Measurements from ENCODE around the gene ZNF677.
"Not testable (repeated sequence)": the region's sequence is repeated elsewhere in the genome, so short reads cannot be mapped to it uniquely, and the experiment has no call there.

Gene ZNF677

DNA sequence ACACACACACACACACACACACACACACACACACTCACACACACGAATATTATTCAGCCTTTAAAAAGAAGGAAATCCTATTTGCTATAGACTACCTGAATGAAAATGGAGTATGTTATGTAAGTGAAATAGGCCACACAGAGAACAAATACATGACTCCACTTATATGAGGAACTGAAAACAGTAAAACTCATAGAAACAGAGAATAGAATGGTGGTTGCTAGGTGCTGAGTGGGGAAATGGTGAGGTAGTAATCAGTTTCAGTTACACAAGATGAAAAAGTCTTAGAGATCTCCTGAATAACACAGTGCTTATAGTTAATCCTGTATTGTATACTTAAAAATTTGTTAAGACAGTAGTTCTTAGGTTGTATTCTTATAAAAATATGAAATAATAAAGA lies 8.2 kb downstream of the ZNF677 start:
- no peak overlapping the region for H2BK5ac ChIP-seq (ENCODE audit: low read depth, low read length, poor library complexity, severe bottlenecking)
- H3K4me3 ChIP-seq (ENCODE audit: insufficient read depth in 1 of 2, low read depth in 1 of 2, low read length in 2 of 2) = no peak overlapping the region
- no peaks in the 10 kb centered on the region for H3K4me1 ChIP-seq (ENCODE audit: control insufficient read depth, insufficient read depth, low read depth, low read length)
- no peak overlapping the region for H2BK120ac ChIP-seq (ENCODE audit: low read depth, low read length)
- no peak overlapping the region for H2AFZ ChIP-seq (ENCODE audit: low read depth, low read length)
- H3K4me2 ChIP-seq (ENCODE audit: low read length, poor library complexity, severe bottlenecking) = no peak overlapping the region
- peaks cover 90% of the 10 kb centered on the region for H3K9me3 ChIP-seq (ENCODE audit: control insufficient read depth, low read length)
- no peak overlapping the region for H3K27ac ChIP-seq (ENCODE audit: low read length, poor library complexity, severe bottlenecking)
- DNase-seq = no peak
- peaks cover 15 to 81% of the 10 kb centered on the region in 2 experiments for H3K36me3 ChIP-seq (ENCODE audit: control insufficient read depth in 1 of 2, insufficient read depth in 2 of 2, low read depth in 1 of 2, low read length in 2 of 2)
- H3K79me1 ChIP-seq (replicated peaks; ENCODE audit: low read length, poor library complexity, severe bottlenecking) = peaks cover 5% of the 10 kb centered on the region
- H3K9ac ChIP-seq (ENCODE audit: low read length) = no peak overlapping the region
- no peak overlapping the region for H2AK5ac ChIP-seq (ENCODE audit: low read length, severe bottlenecking)
- no peak overlapping the region for H3K18ac ChIP-seq (ENCODE audit: low read depth in 1 of 2, low read length in 2 of 2)
- no peak overlapping the region for H3K4ac ChIP-seq (ENCODE audit: low read depth in 1 of 2, low read length in 2 of 2)
- H2BK15ac ChIP-seq (ENCODE audit: low read depth, poor library complexity, severe bottlenecking) = no peak overlapping the region
- no peak overlapping the region for H3K23ac ChIP-seq (ENCODE audit: low read length in 2 of 2)
- no peak overlapping the region for H4K91ac ChIP-seq (ENCODE audit: low read length)
- H2BK12ac ChIP-seq (ENCODE audit: low read length in 2 of 2) = no peak overlapping the region
- no peak overlapping the region for H4K8ac ChIP-seq (ENCODE audit: low read length)
- no CpG with 5 or more reads among the region's 1 CpG for WGBS
- no peaks in the 10 kb centered on the region for H3K27me3 ChIP-seq (ENCODE audit: control insufficient read depth in 1 of 2, insufficient read depth in 1 of 2, low read length in 2 of 2)
- H3K14ac ChIP-seq (ENCODE audit: low read length in 2 of 2) = no peak overlapping the region

- no peaks in the 10 kb centered on the region for H3K27me3 ChIP-seq (ENCODE audit: control insufficient read depth in 1 of 2, insufficient read depth in 1 of 2, low read length in 2 of 2)
- no peak overlapping the region for H2BK12ac ChIP-seq (ENCODE audit: low read length in 2 of 2)
- no peak overlapping the region for H2BK15ac ChIP-seq (ENCODE audit: low read depth, poor library complexity, severe bottlenecking)
- no peak overlapping the region for H4K8ac ChIP-seq (ENCODE audit: low read length)
- no peak overlapping the region for H3K4ac ChIP-seq (ENCODE audit: low read depth in 1 of 2, low read length in 2 of 2)
- no peak overlapping the region for H2BK5ac ChIP-seq (ENCODE audit: low read depth, low read length, poor library complexity, severe bottlenecking)
- H3K4me1 ChIP-seq (ENCODE audit: control insufficient read depth, insufficient read depth, low read depth, low read length) = no peaks in the 10 kb centered on the region
- peak overlapping the region in 1 of 2 experiments; percentile 50 for H3K4me3 ChIP-seq (ENCODE audit: insufficient read depth in 1 of 2, low read depth in 1 of 2, low read length in 2 of 2)
- DNase-seq = no peak
- H3K18ac ChIP-seq (ENCODE audit: low read depth in 1 of 2, low read length in 2 of 2) = no peak overlapping the region
- no peak overlapping the region for H2BK120ac ChIP-seq (ENCODE audit: low read depth, low read length)
- H3K79me1 ChIP-seq (replicated peaks; ENCODE audit: low read length, poor library complexity, severe bottlenecking) = no peaks in the 10 kb centered on the region
- no peak overlapping the region for H4K91ac ChIP-seq (ENCODE audit: low read length)
- H2AK5ac ChIP-seq (ENCODE audit: low read length, severe bottlenecking) = no peak overlapping the region
- no peak overlapping the region for H3K4me2 ChIP-seq (ENCODE audit: low read length, poor library complexity, severe bottlenecking)
- no peak overlapping the region for H3K9ac ChIP-seq (ENCODE audit: low read length)
- no peak overlapping the region for H3K14ac ChIP-seq (ENCODE audit: low read length in 2 of 2)
- H3K23ac ChIP-seq (ENCODE audit: low read length in 2 of 2) = no peak overlapping the region
- no peak overlapping the region for H2AFZ ChIP-seq (ENCODE audit: low read depth, low read length)
- H3K36me3 ChIP-seq (ENCODE audit: control insufficient read depth in 1 of 2, insufficient read depth in 2 of 2, low read depth in 1 of 2, low read length in 2 of 2) = peaks cover 16 to 46% of the 10 kb centered on the region in 2 experiments
- 92% methylated on average over 3 of the region's 4 CpGs for WGBS
- H3K9me3 ChIP-seq (ENCODE audit: control insufficient read depth, low read length) = peaks cover 95% of the 10 kb centered on the region
- H3K27ac ChIP-seq (ENCODE audit: low read length, poor library complexity, severe bottlenecking) = no peak overlapping the region
Measured at GRCh38 chr19:53237114-53237777, 17.4 kb downstream of the ZNF677 start.

GRCh38 chr19:53224606-53225005 lies 30.1 kb downstream of the ZNF677 start:
- H3K23ac ChIP-seq (ENCODE audit: low read length in 2 of 2) = no peak overlapping the region
- no peak overlapping the region for H3K4me2 ChIP-seq (ENCODE audit: low read length, poor library complexity, severe bottlenecking)
- no peaks in the 10 kb centered on the region for H3K4me1 ChIP-seq (ENCODE audit: control insufficient read depth, insufficient read depth, low read depth, low read length)
- H3K4me3 ChIP-seq (ENCODE audit: insufficient read depth in 1 of 2, low read depth in 1 of 2, low read length in 2 of 2) = no peak overlapping the region
- no peak overlapping the region for H3K4ac ChIP-seq (ENCODE audit: low read depth in 1 of 2, low read length in 2 of 2)
- H4K8ac ChIP-seq (ENCODE audit: low read length) = no peak overlapping the region
- no peak overlapping the region for H2BK12ac ChIP-seq (ENCODE audit: low read length in 2 of 2)
- H2BK15ac ChIP-seq (ENCODE audit: low read depth, poor library complexity, severe bottlenecking) = no peak overlapping the region
- no peak overlapping the region for H3K14ac ChIP-seq (ENCODE audit: low read length in 2 of 2)
- H2AFZ ChIP-seq (ENCODE audit: low read depth, low read length) = no peak overlapping the region
- H2AK5ac ChIP-seq (ENCODE audit: low read length, severe bottlenecking) = no peak overlapping the region
- no peak overlapping the region for H3K18ac ChIP-seq (ENCODE audit: low read depth in 1 of 2, low read length in 2 of 2)
- H3K79me1 ChIP-seq (replicated peaks; ENCODE audit: low read length, poor library complexity, severe bottlenecking) = no peaks in the 10 kb centered on the region
- no peaks in the 10 kb centered on the region for H3K27me3 ChIP-seq (ENCODE audit: control insufficient read depth in 1 of 2, insufficient read depth in 1 of 2, low read length in 2 of 2)
- H3K9me3 ChIP-seq (ENCODE audit: control insufficient read depth, low read length) = peaks cover 62% of the 10 kb centered on the region
- no peak overlapping the region for H2BK120ac ChIP-seq (ENCODE audit: low read depth, low read length)
- no peak overlapping the region for H3K27ac ChIP-seq (ENCODE audit: low read length, poor library complexity, severe bottlenecking)
- H4K91ac ChIP-seq (ENCODE audit: low read length) = no peak overlapping the region
- 92% methylated on average over 12 of the region's 20 CpGs for WGBS
- H3K9ac ChIP-seq (ENCODE audit: low read length) = no peak overlapping the region
- H3K36me3 ChIP-seq (ENCODE audit: control insufficient read depth in 1 of 2, insufficient read depth in 2 of 2, low read depth in 1 of 2, low read length in 2 of 2) = no peaks in the 10 kb centered on the region
- no peak for DNase-seq
- no peak overlapping the region for H2BK5ac ChIP-seq (ENCODE audit: low read depth, low read length, poor library complexity, severe bottlenecking)

DNA sequence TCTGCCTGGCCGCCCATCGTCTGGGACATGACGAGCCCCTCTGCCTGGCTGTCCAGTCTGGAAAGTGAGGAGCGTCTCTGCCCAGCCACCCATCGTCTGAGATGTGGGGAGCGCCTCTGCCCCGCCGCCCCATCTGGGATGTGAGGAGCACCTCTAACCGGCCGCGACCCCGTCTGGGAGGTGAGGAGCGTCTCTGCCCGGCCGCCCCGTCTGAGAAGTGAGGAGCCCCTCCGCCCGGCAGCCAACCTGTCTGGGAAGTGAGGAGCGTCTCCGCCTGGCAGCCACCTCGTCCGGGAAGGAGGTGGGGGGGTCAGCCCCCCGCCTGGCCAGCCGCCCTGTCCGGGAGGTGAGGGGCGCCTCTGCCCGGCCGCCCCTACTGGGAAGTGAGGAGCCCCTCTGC lies 32.0 kb downstream of the ZNF677 start:
- not testable (repeated sequence) for H3K27ac ChIP-seq (ENCODE audit: low read length, poor library complexity, severe bottlenecking); H3K23ac ChIP-seq (ENCODE audit: low read length in 2 of 2); H3K9ac ChIP-seq (ENCODE audit: low read length); H3K4me3 ChIP-seq (ENCODE audit: insufficient read depth in 1 of 2, low read depth in 1 of 2, low read length in 2 of 2); DNase-seq; H2BK120ac ChIP-seq (ENCODE audit: low read depth, low read length); H2BK5ac ChIP-seq (ENCODE audit: low read depth, low read length, poor library complexity, severe bottlenecking); H2AK5ac ChIP-seq (ENCODE audit: low read length, severe bottlenecking); H3K27me3 ChIP-seq (ENCODE audit: control insufficient read depth in 1 of 2, insufficient read depth in 1 of 2, low read length in 2 of 2); H4K91ac ChIP-seq (ENCODE audit: low read length); H2BK12ac ChIP-seq (ENCODE audit: low read length in 2 of 2); H3K18ac ChIP-seq (ENCODE audit: low read depth in 1 of 2, low read length in 2 of 2); H2BK15ac ChIP-seq (ENCODE audit: low read depth, poor library complexity, severe bottlenecking); H4K8ac ChIP-seq (ENCODE audit: low read length); H3K4ac ChIP-seq (ENCODE audit: low read depth in 1 of 2, low read length in 2 of 2); H3K36me3 ChIP-seq (ENCODE audit: control insufficient read depth in 1 of 2, insufficient read depth in 2 of 2, low read depth in 1 of 2, low read length in 2 of 2); H3K4me2 ChIP-seq (ENCODE audit: low read length, poor library complexity, severe bottlenecking); H3K4me1 ChIP-seq (ENCODE audit: control insufficient read depth, insufficient read depth, low read depth, low read length); H3K79me1 ChIP-seq (replicated peaks; ENCODE audit: low read length, poor library complexity, severe bottlenecking); H3K14ac ChIP-seq (ENCODE audit: low read length in 2 of 2); H2AFZ ChIP-seq (ENCODE audit: low read depth, low read length)
- WGBS = 89% methylated on average over 20 of the region's 28 CpGs
- H3K9me3 ChIP-seq (ENCODE audit: control insufficient read depth, low read length) = peaks cover 63% of the 10 kb centered on the region
